ENCODE results near the gene POR.

The POR gene

DNA sequence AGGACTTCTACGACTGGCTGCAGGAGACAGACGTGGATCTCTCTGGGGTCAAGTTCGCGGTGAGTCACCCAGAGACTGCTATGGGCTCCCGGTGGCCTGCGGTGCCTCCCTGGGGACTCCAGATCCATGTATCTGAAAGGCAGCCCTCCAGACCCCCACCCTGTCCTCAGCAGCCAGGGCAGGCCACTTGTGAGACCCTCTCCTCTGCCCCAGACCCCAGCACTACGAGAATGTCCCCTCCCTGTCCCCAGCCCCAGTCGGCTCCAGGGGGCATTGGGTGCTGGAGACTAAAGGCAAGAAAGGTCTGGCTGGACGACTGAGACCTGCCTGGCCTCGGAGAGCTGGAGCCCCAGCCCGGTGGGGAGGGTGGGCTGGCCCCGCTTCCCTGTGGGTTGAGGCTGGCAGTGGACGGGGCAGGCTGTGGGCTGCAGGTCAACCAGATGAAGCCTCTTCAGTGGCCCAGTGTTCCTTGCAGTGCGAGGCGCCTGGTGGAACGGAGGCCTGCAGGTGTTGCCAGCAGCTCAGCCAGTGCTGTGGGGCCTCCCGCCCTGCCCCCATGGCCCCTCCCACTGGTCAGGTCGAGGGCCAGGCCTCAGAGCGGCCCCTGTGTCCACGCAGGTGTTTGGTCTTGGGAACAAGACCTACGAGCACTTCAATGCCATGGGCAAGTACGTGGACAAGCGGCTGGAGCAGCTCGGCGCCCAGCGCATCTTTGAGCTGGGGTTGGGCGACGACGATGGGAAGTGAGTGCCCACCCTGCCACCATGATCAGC lies 65.7 kb downstream of the POR start:
- no peak for DNase-seq

DNA sequence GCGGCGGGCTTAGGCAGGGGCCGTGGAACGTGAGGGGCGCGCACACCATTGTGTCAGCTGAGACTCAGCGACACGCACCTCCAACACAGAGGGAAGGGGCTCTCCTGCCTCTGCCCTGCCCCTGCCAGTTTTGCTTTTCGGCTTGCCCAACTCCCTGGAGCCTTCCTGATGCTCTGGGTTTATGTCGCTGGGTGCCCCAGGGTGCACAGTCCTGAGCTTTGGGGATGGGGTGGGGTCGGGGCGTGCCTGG lies 66.2 kb downstream of the POR start:
- DNase-seq = no peak

DNA sequence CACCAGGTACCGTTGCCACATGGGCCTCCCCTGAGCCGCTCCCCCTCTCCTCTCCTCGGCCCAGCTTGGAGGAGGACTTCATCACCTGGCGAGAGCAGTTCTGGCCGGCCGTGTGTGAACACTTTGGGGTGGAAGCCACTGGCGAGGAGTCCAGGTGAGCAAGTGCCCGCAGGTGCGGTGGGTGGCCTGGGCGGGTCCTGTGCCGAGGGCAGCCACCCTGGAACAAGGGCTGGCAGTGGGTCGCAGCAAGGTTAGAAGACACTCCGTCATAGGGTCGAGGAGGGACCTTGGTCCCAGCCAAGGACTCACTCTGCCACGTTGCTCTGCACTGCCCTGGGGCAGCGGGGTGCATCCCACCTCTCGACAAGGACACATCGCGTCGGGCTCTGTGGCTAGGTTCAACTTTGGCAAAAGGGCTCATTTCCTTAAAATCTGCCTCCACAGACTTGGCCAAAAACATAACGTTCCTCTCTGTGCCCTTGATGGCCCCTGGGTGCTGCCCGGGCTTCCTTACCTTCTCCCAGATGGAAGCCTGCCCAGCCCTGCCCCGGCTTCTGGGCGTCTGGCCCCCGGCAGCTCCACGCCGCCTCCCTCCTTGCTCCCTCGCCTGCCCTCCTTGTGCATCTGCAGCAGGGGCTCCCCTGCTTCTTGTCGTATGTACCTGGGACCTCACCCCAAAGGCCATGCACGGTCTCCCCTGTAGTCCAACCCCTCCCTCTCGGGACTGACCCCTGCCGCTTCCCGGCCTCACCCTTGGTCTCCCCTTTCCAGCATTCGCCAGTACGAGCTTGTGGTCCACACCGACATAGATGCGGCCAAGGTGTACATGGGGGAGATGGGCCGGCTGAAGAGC lies 66.7 kb downstream of the POR start:
- DNase-seq = no peak

DNA sequence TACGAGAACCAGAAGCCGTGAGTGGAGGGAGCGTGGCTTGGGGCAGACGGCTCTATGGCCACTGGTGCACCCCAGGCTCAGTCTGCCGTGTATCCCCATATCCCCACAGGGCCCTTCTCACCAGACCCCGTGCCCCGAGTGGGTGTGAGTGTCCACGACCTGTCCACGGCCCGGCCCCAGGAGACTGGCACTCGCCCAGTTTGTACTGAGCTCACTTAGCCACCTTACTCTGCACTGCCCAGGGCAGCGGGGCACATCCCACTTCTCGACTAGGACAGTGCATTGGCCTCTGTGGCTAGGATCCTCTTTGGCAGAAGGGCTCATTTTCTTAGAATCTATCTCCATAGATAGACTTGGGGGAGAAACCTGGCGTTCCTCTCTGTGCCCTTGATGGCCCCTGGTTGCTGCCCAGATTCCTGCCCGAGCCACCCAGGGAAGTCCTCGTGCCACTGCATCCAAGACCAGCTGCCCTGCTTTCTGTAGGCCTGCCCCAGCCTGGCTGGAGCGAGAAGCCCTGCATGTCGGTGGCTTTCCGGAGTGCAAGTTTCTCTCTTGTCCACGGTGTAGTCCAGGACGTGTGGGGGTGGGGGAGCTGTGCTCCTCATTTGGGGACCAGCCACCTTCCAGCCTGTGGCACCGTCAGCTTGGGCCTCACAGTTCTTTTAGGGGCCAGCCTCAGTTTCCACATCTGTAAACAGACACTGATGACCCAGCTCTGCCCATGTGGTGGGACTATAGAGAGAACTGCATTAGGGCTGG lies 67.5 kb downstream of the POR start:
- no peak for DNase-seq

DNA sequence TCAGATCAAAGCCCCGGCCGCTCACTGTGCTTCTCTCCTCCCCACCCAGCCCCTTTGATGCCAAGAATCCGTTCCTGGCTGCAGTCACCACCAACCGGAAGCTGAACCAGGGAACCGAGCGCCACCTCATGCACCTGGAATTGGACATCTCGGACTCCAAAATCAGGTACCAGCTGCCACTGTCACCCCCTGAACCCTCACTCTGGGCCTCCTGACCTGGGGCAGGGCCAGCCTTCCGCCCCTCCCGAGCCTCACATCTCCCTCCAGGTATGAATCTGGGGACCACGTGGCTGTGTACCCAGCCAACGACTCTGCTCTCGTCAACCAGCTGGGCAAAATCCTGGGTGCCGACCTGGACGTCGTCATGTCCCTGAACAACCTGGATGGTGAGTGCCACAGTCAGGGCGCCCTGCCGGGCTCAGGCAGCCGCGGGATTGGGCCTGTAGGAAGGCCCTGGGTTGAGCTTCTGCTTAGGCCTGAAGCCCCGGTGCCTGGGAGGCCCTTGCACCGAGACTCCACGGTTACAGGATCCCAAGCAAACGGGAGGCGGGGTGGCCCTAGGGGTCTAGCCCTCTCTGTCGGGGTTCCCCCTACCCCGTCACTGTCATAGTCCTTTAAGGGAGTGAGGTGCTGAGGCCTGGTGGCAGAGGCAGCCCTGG lies 68.6 kb downstream of the POR start:
- no peak for DNase-seq

DNA sequence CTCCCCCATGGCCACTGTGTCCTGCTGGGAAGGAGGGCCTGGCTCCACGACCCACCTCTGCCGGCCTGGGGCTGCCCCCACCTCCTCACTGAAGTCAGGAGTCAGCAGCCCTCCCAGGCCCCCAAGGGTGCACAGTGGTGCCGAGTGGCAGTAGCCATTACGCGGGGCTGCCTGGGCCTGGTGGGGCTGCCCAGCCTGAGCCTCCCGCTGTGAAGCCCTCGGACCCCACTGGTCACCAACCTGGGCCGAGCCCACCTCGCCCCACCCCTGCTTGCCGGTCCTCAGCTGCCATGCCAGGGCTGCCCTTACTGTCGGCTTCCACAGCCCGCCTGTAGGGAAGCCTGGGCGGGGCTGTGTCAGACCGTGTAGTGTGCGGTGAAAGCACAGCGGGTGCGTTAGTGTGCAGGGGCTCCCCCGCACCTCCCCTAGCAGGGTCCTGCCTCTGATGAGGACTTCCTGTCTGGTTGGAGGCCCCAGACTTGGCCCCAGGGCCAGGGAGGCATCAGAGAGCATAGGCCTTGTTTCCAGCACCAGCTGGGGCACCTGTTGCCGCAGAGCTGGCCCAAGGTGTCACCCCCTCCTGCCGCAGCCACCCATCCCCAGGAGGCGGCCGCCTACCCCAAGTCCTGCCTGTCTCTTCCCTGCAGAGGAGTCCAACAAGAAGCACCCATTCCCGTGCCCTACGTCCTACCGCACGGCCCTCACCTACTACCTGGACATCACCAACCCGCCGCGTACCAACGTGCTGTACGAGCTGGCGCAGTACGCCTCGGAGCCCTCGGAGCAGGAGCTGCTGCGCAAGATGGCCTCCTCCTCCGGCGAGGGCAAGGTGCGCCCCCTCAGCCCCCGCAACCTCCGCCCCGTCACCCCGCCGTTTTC lies 69.4 kb downstream of the POR start:
- DNase-seq = no peak

DNA sequence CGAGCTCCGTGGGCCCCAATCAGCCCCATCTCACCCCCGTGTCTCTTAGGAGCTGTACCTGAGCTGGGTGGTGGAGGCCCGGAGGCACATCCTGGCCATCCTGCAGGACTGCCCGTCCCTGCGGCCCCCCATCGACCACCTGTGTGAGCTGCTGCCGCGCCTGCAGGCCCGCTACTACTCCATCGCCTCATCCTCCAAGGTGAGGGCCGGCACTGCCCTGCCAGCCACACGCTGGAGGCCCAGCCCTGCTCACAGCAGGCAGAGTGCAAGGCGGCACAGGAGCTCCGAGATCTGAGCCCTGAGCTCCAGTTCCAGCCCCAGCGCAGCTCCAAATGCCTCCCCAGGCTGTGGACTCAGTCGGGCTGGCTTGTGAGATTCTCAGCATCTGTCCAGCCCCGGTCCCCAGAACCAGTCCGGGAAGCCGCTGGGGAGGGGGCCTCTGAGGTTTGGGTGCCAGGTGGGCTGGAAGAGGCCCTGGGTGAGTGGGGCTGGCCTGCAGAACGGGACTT lies 70.1 kb downstream of the POR start:
- no peak for DNase-seq

DNA sequence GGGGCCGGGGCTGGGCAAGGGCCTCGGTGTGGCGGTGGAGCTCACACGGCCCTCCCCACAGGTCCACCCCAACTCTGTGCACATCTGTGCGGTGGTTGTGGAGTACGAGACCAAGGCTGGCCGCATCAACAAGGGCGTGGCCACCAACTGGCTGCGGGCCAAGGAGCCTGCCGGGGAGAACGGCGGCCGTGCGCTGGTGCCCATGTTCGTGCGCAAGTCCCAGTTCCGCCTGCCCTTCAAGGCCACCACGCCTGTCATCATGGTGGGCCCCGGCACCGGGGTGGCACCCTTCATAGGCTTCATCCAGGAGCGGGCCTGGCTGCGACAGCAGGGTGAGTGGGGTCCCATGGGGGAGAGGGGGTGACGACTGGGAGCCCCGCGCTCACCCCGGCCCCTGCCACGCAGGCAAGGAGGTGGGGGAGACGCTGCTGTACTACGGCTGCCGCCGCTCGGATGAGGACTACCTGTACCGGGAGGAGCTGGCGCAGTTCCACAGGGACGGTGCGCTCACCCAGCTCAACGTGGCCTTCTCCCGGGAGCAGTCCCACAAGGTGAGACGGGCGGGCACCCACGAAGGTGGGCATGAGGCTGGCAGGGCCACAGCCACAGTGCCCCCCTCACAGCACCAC lies 70.7 kb downstream of the POR start:
- DNase-seq = no peak

DNA sequence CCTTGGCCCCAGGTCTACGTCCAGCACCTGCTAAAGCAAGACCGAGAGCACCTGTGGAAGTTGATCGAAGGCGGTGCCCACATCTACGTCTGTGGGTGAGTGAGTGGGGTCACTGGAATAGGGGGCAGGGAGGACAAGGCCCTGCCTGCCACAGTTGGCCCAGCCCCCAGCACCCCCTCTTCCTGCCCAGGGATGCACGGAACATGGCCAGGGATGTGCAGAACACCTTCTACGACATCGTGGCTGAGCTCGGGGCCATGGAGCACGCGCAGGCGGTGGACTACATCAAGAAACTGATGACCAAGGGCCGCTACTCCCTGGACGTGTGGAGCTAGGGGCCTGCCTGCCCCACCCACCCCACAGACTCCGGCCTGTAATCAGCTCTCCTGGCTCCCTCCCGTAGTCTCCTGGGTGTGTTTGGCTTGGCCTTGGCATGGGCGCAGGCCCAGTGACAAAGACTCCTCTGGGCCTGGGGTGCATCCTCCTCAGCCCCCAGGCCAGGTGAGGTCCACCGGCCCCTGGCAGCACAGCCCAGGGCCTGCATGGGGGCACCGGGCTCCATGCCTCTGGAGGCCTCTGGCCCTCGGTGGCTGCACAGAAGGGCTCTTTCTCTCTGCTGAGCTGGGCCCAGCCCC lies 71.3 kb downstream of the POR start:
- DNase-seq = no peak

DNA sequence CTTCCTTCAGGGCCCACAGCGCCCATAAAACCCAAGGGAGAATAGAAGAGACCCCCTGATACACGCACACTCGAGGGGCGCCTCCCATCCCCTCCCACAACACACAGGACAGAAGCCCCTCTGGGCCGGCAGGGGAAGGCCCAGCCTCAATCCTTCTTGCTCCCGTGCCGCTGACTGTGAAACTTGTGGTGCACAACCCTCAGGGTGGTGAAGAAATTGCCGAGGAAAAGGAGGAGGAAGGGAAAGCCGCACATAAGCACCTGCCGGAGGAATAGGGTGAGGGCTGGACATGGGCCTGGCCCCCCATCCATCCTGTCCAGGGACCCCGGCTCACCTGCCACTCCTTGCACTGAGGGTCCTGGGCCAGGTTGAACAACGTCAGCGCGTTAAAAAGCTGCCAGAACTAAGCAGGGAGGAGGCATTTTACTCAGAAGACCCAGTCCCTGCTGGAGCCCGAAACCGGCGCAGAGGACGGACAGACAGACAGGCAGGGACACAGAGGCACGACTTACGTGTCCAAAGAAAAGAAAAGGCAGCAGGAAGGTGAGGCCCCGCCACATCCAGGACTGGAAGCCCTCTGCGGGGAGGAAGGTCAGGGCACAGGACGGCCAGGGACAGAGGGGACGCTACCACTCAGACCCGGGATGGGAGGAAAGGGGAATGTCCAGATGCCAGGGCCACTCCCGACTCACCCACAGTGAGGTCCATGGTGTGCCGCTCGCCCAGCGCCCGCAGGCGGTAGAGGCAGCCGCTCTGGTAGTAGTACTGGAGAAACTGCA lies 72.3 kb downstream of the POR start:
- no peak for DNase-seq

DNA sequence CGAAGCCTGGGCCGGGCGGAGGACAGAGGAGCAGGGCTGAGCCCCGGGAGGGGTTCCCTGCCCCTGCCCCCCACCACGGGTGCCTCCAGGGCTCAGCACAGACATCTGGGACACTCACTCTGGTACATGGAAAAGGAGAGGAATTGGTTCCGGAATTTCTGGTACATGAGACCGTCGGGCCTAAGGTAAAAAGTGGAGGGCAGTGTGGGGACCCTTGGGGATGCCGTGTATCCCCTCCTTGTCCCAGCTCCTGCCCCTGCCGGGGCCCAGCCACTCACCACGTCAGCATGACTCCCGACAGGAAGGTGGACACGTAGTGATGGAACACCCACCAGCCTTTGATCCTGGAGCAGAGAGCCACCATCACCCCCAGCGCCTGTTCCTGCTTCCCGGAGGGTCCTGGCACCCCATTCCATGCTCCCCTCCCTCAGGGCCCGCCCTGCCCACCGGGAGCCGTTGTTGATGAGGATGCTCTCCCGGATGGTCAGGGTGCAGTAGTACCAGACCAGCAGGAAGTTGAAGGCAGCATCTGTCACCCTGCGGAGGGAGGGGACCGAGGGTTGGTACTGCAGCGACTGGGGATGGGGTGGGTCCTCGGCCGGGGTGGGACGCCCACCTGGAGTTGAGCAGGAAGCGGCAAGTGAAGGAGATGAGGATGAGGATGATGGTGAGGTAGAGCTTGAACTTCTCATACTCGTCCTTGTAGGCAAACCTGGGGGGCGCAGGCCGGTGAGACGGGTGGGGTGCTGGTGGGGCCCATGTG lies 73.0 kb downstream of the POR start:
- DNase-seq = no peak

DNA sequence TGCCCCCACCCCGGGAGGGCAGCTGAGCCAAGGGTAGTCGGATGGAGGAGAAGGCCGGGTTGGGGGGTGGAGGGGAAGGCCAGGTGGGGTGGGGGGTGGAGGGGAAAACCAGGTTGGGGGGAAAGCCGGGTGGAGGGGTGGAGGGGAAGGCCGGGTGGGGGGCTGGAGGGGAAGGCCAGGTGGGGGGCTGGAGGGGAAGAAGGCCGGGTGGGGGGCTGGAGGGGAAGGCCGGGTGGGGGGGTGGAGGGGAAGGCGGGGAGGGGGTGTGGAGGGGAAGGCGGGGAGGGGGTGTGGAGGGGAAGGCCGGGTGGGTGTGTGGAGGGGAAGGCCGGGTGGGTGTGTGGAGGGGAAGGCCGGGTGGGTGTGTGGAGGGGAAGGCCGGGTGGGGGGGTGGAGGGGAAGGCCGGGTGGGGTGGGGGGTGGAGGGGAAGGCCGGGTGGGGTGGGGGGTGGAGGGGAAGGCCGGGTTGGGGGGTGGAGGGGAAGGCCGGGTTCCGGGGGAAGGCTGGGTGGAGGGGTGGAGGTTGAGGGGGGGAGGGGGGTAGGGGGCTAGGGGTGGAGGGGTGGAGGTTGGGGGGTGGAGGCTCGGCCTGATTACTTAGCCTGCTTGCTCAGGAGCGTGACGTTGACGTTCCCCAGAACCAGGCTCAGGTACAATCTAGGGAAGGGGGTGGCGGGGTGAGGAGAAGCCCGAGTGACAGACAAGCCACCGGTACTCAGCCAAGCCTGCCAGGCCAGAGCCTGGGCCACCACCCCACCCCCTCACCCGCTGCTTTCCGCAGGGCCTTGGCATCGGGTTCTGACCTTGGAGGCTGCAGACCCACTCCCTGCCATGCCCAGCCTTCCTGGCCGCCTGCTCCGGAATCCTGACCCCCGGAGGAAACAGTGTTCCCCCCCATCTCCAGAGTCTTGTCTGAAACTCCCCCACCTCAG lies 73.9 kb downstream of the POR start:
- no peak for DNase-seq

DNA sequence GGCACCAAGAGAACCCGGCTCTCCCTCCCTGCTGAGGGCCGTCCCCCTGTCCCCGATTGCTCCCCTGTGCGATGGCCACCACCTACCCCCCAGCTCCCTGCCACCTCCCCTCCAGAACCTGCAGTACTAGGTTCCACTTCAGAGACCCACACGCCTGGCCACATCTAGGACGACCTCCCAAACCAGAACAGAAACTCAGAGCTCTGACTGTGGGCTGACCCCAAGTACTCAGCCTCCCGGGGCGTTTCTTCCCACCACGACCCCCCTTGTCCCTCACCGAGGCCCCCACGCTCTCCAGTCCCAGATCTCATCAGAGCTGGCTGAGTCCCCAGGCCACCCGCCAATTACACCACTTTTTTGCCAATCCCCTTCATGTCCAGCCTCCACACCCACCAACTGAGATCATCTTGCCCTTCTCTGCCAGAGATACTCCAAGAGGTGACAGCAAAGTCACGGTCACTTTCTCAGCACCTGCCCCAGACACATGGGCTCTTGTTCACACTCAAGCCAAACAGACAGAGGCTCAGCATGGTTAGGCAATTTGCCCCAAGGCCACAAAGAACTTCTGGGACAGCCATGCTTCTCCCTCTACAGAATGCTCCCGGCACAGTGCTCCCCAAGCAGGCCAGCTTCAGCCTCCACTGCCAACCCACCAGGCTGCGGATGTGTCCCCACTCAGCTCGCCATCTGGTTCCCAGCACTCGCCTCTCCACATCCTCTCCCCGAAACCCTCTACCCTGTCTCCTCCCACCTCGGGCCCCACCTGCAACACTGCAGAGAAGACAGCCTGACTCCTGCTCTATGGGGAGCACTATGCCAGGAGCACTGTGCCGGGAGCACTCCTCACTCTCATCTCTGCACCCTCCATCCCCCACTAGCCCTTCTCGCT lies 74.8 kb downstream of the POR start:
- DNase-seq = no peak

DNA sequence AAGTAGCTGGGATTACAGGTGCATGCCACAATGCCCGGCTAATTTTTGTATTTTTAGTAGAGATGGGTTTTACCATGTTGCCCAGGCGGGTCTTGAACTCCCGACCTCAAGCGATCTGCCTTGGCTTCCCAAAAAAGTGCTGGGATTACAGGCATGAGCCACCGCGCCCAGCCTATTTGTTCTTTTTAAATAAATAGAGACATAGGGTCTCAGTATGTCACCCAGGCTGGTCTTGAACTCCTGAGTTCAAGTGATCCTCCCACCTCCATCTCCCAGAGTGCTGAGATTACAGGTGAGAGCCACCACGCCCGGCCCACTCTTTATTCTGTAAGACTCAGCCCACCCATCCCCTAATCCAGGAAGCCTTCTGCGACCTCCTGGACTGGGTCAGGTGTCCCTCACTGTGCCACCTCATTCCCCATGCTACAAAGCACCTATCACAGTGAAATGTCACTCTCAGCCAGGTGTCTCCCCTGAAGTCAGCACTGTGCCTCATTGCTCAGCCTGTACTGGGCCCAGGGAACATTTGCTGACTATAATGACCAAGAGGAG lies 76.7 kb downstream of the POR start:
- no peak for DNase-seq

DNA sequence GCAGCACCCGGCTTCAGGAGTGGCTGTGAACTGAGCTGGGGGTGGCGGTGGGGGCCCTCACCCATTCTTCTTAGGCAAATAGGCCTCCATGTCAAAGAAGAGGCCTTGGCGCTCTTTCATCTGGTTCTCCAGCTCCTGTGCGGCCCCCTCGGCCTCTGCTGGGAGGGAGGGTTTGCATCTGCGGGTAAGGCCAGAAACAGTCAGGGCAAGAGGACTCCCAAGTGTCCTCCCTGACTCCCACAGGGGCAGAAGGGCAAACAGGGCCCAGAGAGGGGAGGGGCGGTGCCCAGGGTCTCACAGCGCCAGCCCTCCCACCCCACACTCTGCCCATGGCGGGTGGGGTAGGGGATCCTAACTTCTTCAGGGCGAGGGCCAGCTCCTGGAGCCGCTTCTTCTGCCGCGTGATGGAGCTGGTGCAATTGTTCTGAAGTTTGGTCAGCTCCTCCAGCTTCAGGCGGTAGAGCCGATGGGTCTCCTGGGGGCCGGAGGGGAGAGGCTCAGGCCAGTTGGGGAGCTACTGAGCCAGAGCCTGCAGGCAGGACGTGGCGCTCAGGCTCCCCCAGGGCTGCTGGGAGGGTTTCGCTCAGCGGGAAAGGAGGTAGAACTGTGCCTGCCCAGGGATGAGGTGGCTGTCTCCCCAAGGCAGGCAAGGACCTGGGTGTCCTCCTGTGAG lies 77.3 kb downstream of the POR start:
- DNase-seq = no peak

DNA sequence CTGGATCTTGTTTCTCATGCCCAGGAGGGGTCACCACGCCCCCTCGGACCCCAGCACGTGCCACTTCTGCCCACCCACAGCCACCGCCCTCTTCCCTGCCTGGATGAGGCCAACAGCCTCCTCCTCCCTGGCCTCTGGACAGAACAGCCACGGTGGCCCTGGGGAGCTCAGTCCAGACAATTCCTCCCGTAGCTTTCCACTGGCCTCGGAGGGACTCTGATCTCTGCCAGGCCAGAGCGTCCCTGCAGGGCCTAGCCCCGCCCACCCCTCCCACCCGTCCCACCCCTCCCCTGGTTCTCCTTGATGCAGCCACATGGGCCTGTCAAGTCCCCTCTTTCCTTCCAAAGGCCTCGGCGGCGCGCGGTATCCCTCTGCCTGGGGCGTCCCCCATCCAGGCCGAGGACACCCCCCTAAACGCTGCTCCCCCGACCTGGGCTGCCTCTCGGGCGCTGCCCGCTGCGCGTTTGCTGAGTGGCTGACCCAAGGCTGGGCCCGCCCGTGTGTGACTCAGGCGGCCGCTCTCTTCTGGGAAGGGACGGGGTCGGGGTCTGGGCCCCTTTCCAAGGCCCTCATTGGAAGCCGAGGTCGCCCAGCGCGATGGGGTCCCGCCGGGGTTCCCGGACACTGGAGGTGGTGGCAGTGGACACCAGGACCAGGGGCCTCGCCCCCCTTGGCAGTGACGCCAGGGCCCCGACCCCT lies 78.9 kb downstream of the POR start:
- no peak for DNase-seq
